Body of pancreas (tissue), 4 donors: ENCODE results near the gene MAP3K2.

ENCODE experiments used
- CTCF ChIP-seq, 7 experiments: fragments of 450-650 bp in 4 of 7; fragments of 200-600 bp in 3 of 7; sonication (generic) in 3 of 7; IDR thresholded peaks; one replicate each; pipeline ENCODE4 v1.5.1; 2016 to 2019; ENCODE audit warnings: antibody characterized with exemption in 7 of 7
- POLR2A ChIP-seq, 3 donors: fragments of 450-650 bp; IDR thresholded peaks; one replicate each; pipeline ENCODE4 v1.6.1; 2016; ENCODE audit warnings: antibody characterized with exemption in 3 of 3, mild to moderate bottlenecking in 2 of 3

DNA sequence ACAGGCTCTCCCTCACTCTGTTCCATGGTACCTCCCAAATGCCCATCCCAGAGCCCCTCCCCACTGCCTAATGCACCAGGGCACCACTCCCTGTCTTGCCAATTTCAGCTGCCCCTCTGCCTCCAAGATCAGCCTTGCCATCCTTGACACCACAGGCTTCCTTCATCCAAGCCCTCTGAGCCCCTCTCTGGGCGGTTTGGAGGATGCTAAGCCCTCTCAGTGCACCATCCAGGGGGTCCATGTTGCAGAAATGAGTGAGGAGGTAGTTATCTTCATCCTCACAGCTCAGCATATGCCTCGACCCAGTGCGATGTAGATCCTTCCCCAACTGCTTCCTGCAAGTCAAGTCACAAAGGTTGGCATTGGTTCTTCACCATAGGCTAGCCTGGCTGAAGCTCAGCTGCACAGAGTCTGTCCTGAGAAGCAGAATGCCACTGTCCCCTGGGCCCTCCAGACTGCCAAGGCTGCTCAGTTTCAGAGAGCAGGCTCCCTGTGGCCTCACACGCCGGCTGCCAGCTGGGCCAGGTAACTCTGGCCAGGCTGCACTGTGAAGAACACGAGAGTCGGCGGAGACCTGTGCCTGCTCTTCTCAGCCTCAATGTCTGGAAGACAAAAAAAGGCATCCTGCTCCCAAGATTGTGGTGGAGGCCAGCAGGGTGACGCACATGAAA is 9.9 kb upstream of the MAP3K2 start:
- TF ChIP-seq CTCF (IDR thresholded peaks at IDR 0.05) (no peak), POLR2A (IDR thresholded peaks at IDR 0.05) (no peak)
